K562 (cell line): Measurements from ENCODE around the gene IMPDH2. TPM values are rescaled to one million over a fixed set of nuclear protein-coding genes. Genes with fewer than 3 reads are reported as not detected.

ENCODE experiments used
- GABPA ChIP-seq: fragments of 200-800 bp; sonication (Bioruptor generic); conservative IDR thresholded peaks from 2 replicates; pipeline ENCODE4 v1.6.1; 2016; ENCODE audit warnings: low read depth, missing genetic modification characterization, missing compliant biosample characterization
- GMEB1 ChIP-seq: fragments of 250-450 bp; sonication (Bioruptor Pico); IDR thresholded peaks from 2 replicates; pipeline ENCODE4 v1.4.0; 2020; ENCODE audit warnings: mild to moderate bottlenecking
- LEF1 ChIP-seq: fragments of 450-650 bp; IDR thresholded peaks from 2 replicates; pipeline ENCODE4 v1.6.1; 2016; ENCODE audit warnings: mild to moderate bottlenecking
- MTA2 ChIP-seq: fragments of 450-650 bp; IDR thresholded peaks from 2 replicates; pipeline ENCODE4 v1.6.1; 2016; ENCODE audit warnings: low read depth
- NR2C1 ChIP-seq, 2 experiments: fragments of 450-650 bp; IDR thresholded peaks; 2 replicates each; pipeline ENCODE4 v1.6.1; 2017; ENCODE audit warnings: mild to moderate bottlenecking in 2 of 2, antibody characterized with exemption in 1 of 2, inconsistent platforms in 1 of 2, missing compliant biosample characterization in 1 of 2, missing genetic modification characterization in 1 of 2
- PATZ1 ChIP-seq: fragments of 250-450 bp; sonication (Bioruptor Pico); IDR thresholded peaks from 2 replicates; pipeline ENCODE4 v1.5.0; 2020; ENCODE audit warnings: mild to moderate bottlenecking, borderline replicate concordance
- PRDM10 ChIP-seq: fragments of 450-650 bp; IDR thresholded peaks from 2 replicates; pipeline ENCODE4 v1.6.1; 2018; ENCODE audit not compliant: partially characterized antibody
- RBM17 ChIP-seq: fragments of 200-400 bp; formaldehyde crosslinking; IDR thresholded peaks from 2 replicates; pipeline ENCODE4 v1.6.1; 2017; ENCODE audit warnings: low read depth, mild to moderate bottlenecking, low read length, borderline replicate concordance
- SIX5 ChIP-seq, 2 experiments: IDR thresholded peaks; 2 replicates each; pipeline ENCODE4 v1.6.1; 2011; ENCODE audit warnings: low read length in 2 of 2, borderline replicate concordance in 1 of 2, low read depth in 1 of 2, mild to moderate bottlenecking in 1 of 2, moderate library complexity in 1 of 2; ENCODE audit not compliant: insufficient read depth in 1 of 2
- SNRNP70 ChIP-seq: fragments of 200-400 bp; formaldehyde crosslinking; optimal IDR thresholded peaks from 2 replicates; pipeline ENCODE3; 2017; ENCODE audit warnings: low read depth, low read length
- ZNF143 ChIP-seq: sonication (generic); formaldehyde crosslinking; IDR thresholded peaks from 2 replicates; pipeline ENCODE4 v1.9.0; 2022; ENCODE audit warnings: mild to moderate bottlenecking, missing genetic modification reagents
- ZNF696 ChIP-seq: fragments of 250-450 bp; sonication (Bioruptor Pico); conservative IDR thresholded peaks from 2 replicates; pipeline ENCODE4 v1.4.0; 2020; ENCODE audit warnings: mild to moderate bottlenecking, moderate library complexity
- ZNF830 ChIP-seq: fragments of 250-450 bp; sonication (Bioruptor Pico); IDR thresholded peaks from 2 replicates; pipeline ENCODE4 v1.5.0; 2021; ENCODE audit warnings: mild to moderate bottlenecking
- polyA plus RNA-seq, 8 experiments: library from polyadenylated mRNA; depleted of rRNA in 4 of 8; stranded (reverse) in 5 of 8; unstranded in 3 of 8; fragments of >200 nt; fragmentation: Nextera tagmentation in 2 of 8; fragmentation: Illumina TruSeq in 1 of 8; extraction: Ambion mirVana in 2 of 8; extraction: Trizol in 1 of 8; gene quantifications; 2 replicates each; pipeline versions ENCODE4 v1.2.1 to v1.2.3, GENCODE V29; 2011 to 2014; ENCODE audit warnings: inconsistent platforms in 1 of 8, missing spikeins in 1 of 8
- total RNA-seq, 7 experiments: library from RNA; depleted of rRNA in 6 of 7; stranded (reverse); fragments of >200 nt in 6 of 7; fragmentation: Illumina TruSeq in 2 of 7; extraction: Trizol in 2 of 7; gene quantifications; 2 replicates each; pipeline versions ENCODE4 v1.2.1 to v1.2.3, GENCODE V29; 2011 to 2021; ENCODE audit warnings: low replicate concordance in 1 of 7
- TF ChIP-seq, protein P1 (sequence below): fragments of 200-800 bp; sonication (Bioruptor generic); IDR thresholded peaks from 2 replicates; pipeline ENCODE4 v1.6.1; 2017; ENCODE audit warnings: missing genetic modification characterization, missing compliant biosample characterization
- TF ChIP-seq, protein P2 (sequence below): fragments of 450-650 bp; formaldehyde crosslinking; IDR thresholded peaks from 2 replicates; pipeline ENCODE4 v1.4.0; 2020; ENCODE audit warnings: mild to moderate bottlenecking, moderate library complexity

Gene IMPDH2
- total and polyA plus RNA-seq, 9 of the 15 experiments (the other 6 are each of a cell fraction or from before 2014, with no cell fraction given) = 318 to 507 (median 366) TPM

GRCh38 chr3:49021813-49022687 is 7.1 kb downstream of the IMPDH2 start, which contains the start of gene NDUFAF3 (continued):
- TF ChIP-seq GABPA (peak; percentile 32; the same call in 1 of the 2 replicates), PRDM10 (peak; percentile 39), SIX5 (IDR thresholded peaks at IDR 0.05; ENCODE audit: borderline replicate concordance in 1 of 2, insufficient read depth in 1 of 2, low read depth in 1 of 2, low read length in 2 of 2) (no peak), GMEB1 (CRISPR knock-in tag) (peak; percentile 72), RBM17 (no peak), ZNF696 (CRISPR knock-in tag) (no peak), SNRNP70 (no peak), NR2C1 (IDR thresholded peaks at IDR 0.05) (no peak), NR2C1 (tag; IDR thresholded peaks at IDR 0.05) (no peak), MTA2 (no peak), ZNF830 (CRISPR knock-in tag) (no peak), ZNF143 (CRISPR knock-in tag) (no peak), LEF1 (no peak), PATZ1 (CRISPR knock-in tag) (no peak)
- TF ChIP-seq, protein P1, sequence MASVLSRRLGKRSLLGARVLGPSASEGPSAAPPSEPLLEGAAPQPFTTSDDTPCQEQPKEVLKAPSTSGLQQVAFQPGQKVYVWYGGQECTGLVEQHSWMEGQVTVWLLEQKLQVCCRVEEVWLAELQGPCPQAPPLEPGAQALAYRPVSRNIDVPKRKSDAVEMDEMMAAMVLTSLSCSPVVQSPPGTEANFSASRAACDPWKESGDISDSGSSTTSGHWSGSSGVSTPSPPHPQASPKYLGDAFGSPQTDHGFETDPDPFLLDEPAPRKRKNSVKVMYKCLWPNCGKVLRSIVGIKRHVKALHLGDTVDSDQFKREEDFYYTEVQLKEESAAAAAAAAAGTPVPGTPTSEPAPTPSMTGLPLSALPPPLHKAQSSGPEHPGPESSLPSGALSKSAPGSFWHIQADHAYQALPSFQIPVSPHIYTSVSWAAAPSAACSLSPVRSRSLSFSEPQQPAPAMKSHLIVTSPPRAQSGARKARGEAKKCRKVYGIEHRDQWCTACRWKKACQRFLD (CRISPR knock-in tag) = no peak
- TF ChIP-seq, protein P2, sequence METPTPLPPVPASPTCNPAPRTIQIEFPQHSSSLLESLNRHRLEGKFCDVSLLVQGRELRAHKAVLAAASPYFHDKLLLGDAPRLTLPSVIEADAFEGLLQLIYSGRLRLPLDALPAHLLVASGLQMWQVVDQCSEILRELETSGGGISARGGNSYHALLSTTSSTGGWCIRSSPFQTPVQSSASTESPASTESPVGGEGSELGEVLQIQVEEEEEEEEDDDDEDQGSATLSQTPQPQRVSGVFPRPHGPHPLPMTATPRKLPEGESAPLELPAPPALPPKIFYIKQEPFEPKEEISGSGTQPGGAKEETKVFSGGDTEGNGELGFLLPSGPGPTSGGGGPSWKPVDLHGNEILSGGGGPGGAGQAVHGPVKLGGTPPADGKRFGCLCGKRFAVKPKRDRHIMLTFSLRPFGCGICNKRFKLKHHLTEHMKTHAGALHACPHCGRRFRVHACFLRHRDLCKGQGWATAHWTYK (CRISPR knock-in tag) = 0 out of 2 replicates have a peak, but pooled peaks have one; percentile 13
